Keratinocyte (primary cell): ENCODE results near the gene CNGA2.

Experiments
- CTCF ChIP-seq, 3 experiments: IDR thresholded peaks in 1 of 3; conservative IDR thresholded peaks in 1 of 3; optimal IDR thresholded peaks in 1 of 3; 2 replicates in 2 of 3; 3 replicates in 1 of 3; pipeline versions ENCODE3 to v1.5.1; 2011; ENCODE audit warnings: low read length in 3 of 3, mild to moderate bottlenecking in 3 of 3, moderate library complexity in 2 of 3, control low read depth in 1 of 3, inconsistent platforms in 1 of 3; ENCODE audit not compliant: insufficient read depth in 2 of 3; ENCODE audit errors: extremely low read depth in 1 of 3
- EZH2 ChIP-seq: IDR thresholded peaks from one replicate; pipeline ENCODE4 v1.6.1; 2012; ENCODE audit warnings: inconsistent platforms, mild to moderate bottlenecking, low read length, moderate library complexity

- no peak for TF ChIP-seq CTCF (optimal IDR thresholded peaks at IDR 0.05 in 1 of 3, IDR thresholded peaks at IDR 0.05 in 1 of 3, conservative IDR thresholded peaks at IDR 0.05 in 1 of 3; ENCODE audit: extremely low read depth in 1 of 3, insufficient read depth in 2 of 3, low read length in 3 of 3)
- no peak for TF ChIP-seq EZH2
These were observed 31.7 kb upstream of the CNGA2 start for GRCh38 chrX:151702741-151703340.
